Stimulated activated naive CD8-positive, alpha-beta T cell treated with anti-CD3 and anti-CD28 coated beads, Interleukin-15, Interleukin-2, amounts not matched to agents 100 U/mL and 50 U/mL, for 24 hours (primary cell): ENCODE measurements around the gene APRT.

Experiments
- ATAC-seq: fragments of 150-1000 bp; cut with Tn5 transposase; one replicate; pipeline ENCODE4 v1.10.0; 2021
- DNase-seq: peaks from one replicate; pipeline ENCODE4 v3.0.0; 2021

APRT gene

GRCh38 chr16:88771294-88771772, 40.4 kb downstream of the APRT start:
- DNase-seq: no peak
- no peak for ATAC-seq

DNA sequence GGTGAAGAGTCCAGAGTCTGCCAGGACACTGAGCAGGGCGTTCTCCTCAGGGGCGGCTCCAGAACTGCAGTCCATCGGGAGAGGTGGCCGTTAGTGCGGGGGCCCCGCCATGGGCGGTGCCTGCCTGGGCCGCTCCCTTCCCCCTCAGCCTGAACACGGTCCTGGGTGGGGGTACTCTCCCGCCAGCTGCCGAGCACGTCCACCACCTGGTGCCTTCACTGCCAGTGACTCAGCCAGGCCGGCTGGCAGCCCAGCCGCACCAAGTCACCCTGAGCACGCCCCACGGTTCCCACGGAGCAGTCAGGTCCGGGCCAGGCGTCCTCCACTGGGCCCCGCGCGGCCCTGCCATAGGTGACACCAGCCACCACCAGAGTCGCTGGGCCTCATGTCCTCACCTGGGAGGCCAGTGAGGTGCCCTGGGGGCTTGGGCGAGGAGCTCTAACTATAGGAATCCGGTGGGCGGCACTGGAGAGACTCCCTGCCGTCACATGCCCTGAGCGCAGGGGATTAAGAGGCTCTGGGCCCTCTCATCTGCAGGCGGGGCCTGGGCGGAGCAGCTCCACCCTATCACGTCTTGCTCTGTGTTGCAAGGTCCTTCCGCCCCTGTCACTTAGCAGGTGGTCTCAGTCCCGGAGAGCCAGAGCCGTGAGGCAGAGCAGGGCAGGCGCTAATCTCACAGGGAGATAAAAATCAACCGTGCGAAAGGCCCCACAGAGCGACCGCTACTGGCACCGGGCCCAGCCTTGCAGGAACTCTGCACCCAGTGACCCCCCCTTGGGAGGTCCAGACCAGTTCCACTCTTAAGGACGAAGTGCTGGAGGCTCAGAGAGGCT, 41.1 kb downstream of the APRT start:
- DNase-seq (peak; percentile 52), ATAC-seq (peak; percentile 55)

GRCh38 chr16:88769617-88770460, 41.9 kb downstream of the APRT start:
- peak; percentile 57 for DNase-seq
- peak; percentile 53 for ATAC-seq

DNA sequence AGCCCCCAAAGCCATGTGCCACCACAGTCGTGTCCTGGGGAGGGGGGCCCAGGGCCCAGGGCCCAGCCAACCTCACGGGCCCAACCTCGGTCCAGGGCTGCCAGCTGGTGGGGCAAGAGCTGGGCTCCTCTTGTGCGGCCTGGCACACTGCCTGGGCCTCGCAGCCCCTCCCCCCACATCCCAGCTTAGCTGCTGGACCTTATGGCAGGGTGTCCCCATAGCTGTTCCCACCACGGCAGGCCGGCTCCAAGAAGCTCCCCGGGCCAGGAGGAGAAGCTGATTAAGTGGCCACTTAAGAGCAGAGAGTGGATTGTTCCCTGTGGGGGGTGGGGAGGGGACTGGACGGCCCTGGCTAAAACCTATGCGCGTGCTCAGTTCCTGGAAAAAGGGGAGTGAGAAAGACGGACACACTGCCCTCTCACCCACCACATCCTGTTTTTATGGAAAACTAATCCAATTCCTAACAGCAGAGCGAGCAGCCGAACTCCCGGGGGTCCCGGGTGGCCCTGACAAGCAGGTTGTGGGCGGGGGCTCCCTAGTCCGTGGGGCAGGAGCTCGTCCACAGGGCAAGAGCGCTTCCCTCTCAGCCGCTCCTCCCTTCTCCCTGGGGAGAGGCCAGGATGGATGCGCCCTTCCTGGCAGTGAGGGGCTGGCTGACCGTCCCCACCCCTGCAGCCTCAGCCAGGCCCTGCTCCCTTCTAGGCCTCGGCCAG, 43.5 kb downstream of the APRT start:
- no peak for ATAC-seq
- no peak for DNase-seq

DNA sequence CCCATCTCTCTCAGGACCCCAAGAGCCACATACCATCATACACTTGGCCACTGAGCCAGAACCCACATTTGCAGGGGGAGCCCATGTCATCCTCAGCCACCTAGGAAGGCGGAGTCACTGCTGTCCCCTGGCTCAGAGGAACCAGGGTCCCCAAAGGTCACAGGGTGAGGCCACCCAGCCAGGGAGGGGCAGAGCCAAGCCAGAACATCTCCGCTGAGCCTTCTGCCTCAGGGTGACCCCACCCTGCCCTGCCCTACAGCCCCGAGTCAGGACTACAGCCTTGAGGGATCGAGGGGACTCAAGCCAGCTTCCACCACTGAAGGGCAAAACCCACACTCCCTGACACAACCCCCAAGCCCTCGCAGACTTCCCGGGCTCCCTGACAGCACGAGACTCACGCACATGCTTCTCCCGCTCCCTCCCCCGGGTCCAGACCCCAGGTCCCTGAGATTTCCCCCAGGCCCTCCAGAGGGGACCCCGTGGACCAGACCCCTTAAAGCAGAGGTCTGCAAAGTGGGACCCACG, 44.1 kb downstream of the APRT start:
- DNase-seq (no peak), ATAC-seq (no peak)

GRCh38 chr16:88766975-88767374, 44.8 kb downstream of the APRT start:
- DNase-seq (no peak), ATAC-seq (no peak)

DNA sequence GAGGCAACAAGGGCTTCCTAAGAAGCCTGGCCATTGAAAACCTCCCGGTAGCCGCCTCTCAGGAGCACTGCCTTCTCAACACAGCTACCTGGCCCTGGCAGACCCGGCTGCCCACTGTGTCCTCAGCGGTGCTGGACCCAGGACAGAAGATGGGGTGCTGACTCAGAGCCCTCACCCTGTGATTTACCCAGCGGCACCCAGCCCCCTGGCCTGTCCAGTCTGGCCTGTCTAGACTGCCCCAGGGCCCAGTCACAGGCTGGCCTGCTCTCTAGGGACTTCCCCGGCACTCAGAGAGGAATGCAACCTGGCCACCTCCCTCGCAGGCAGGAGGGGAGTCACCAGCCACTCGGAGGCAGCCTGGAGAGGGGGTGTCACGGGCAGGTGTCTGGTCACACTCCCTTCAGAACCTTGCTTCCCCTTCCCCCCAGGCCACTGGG, 46.8 kb downstream of the APRT start:
- DNase-seq: no peak
- no peak for ATAC-seq

- ATAC-seq: no peak
- no peak for DNase-seq
Observed at GRCh38 chr16:88764080-88764479, 47.6 kb downstream of the APRT start.

- no peak for DNase-seq
- no peak for ATAC-seq
Observed at GRCh38 chr16:88763502-88764053, 48.1 kb downstream of the APRT start.

DNA sequence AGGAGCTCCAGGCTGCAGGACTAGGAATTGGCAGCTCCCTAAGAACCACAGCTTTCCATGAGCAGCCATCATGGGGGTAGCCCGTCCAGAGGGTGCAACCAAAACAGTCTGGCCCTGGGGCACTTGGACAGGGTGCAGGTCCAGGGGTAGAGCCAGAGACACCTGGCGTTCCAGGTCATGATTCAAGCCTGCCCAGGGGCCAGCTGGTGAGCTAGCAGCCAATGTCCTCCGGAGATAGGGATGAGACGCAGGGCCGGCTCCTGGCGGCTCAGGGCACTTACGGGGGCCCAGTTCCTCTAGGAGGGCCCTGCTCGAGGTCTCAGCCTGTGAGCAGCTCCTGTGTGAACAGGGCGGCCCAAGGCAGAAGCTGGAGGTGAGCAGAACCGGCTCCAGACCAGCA, 48.8 kb downstream of the APRT start:
- DNase-seq (no peak), ATAC-seq (no peak)

- no peak for DNase-seq
- no peak for ATAC-seq
Observed at GRCh38 chr16:88762258-88762870, 49.4 kb downstream of the APRT start.

GRCh38 chr16:88761830-88762229, 49.9 kb downstream of the APRT start:
- ATAC-seq (no peak), DNase-seq (no peak)

- DNase-seq: no peak
- no peak for ATAC-seq
Observed at GRCh38 chr16:88761143-88761534, 50.6 kb downstream of the APRT start.

GRCh38 chr16:88760424-88761142, 51.1 kb downstream of the APRT start:
- DNase-seq: no peak
- no peak for ATAC-seq

DNA sequence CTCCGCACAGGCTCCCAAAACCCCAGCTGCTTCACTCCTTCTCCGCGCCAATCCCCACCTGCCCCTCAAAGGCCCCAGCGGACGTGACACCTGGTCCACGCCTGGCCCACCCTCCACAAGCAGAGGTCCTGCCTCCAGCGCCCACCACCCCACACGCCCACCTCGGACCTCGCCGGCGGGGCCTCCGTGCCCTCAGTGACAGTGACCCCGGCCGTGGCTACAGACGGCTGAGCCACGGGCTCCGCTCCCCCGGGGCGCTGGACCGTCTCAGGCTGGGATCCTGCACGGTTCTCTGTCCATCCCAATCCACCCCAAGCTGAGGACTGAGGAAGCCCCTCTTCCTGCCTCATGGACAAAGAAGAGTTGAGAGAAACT, 51.8 kb downstream of the APRT start:
- ATAC-seq: no peak
- no peak for DNase-seq
